ENCODE results near the gene MN1.

Gene MN1

DNA sequence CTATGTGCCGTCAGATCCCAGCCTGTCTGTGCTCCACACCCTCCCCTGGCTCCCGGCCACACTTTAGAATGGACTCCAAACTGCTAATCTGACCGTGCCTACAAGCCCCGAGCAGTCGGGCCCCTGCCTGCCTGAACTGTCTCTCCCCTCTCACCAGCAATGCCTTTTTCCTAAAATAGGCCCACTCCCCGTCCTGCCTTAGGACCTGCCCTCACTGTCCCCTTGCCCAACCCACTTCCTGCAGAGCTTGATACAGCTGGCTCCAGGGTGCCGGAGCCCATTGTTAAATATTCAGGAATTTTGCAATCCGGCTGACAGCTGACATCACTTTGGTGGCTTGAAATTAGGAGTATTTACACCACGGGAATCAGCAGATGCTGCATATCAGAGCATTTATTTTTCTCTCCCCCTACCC is 21.4 kb downstream of the MN1 start:
- DNase-seq, result no peak

DNA sequence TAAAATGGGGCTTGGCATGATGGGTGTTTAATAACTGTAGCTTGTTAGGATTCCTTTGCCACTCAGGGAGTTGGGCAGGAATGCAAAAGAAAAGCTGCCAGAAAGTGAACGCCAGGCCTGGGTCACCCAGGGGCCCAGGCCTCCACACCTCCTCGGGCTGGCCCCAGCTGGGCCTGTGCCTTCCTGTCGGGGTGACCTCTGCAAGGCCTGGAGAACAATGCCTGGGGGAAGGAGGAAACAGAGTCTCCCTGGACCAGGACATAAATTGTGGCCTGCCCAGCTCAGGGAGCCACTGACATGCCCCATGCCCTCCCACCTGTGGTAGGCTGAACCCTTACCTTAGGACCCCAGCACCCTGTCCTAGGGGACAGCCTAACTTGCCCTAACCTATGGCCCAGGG is 21.9 kb downstream of the MN1 start:
- no peak for DNase-seq

GRCh38 chr22:27778294-27779090 is 23.1 kb downstream of the MN1 start:
- peak in 1 of 2 donors; percentile 15 for DNase-seq

DNA sequence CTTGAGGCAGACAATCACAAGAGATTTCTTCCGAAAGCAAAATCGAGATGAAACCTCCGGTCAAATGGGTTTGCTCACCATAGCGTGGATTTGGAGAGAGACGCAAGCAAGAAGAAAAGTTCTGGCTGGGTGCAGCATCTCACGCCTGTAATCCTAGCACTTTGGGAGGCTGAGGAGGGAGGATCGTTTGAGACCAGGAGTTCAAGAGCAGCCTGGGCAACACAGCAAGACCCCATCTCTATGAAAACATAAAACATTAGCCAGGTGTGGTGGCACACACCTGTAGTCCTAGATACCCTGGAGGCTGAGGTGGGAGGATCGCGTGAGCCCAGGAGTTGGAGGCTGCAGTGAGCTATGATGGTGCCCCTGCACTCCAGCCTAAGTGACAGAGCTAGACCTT is 24.4 kb downstream of the MN1 start:
- DNase-seq, result no peak

- DNase-seq, result no peak
Measured at GRCh38 chr22:27776650-27776958, 25.0 kb downstream of the MN1 start.

DNA sequence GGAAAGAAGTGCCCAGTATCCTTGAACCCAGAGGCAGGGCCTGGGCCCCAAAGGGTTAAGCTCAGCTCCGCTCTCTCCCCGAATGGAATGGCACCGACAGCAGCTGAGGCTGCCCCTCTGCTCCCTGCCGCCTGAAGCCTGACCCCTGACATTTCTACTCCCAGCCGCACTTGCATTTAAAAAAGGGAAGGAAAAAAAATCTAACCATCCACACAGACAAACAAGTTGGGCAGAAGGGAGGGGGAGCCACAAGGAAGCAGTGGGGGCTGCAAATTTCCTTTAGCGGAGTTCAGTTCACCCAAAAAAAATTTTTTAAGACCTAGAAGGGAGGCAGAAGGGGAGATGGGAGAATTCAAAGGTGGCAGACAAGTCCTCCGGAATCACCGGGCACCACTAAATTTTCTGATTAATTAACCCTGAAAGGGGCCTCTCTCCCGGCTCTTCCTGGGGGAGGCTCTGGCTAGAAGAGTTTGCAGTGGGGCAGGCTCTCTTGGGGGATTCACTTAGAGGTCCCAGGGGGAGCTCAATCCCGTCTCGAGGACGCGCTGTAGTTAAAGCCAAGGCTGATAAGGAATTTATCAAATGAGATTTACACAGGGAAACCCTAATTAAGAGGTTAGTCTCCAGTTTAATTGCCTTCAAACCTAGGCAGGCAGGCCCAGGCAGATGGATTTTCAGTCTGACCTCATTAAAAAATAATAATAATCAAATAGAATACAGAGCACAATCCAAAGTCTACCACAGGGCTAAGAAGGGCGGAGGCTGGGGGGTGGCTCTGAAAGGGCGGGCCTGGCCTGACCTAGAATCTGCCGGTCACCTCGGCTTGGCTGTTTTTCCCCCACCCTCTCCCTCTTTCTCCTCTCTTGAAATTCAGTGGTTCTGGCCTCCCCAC is 25.6 kb downstream of the MN1 start:
- no peak for DNase-seq

DNA sequence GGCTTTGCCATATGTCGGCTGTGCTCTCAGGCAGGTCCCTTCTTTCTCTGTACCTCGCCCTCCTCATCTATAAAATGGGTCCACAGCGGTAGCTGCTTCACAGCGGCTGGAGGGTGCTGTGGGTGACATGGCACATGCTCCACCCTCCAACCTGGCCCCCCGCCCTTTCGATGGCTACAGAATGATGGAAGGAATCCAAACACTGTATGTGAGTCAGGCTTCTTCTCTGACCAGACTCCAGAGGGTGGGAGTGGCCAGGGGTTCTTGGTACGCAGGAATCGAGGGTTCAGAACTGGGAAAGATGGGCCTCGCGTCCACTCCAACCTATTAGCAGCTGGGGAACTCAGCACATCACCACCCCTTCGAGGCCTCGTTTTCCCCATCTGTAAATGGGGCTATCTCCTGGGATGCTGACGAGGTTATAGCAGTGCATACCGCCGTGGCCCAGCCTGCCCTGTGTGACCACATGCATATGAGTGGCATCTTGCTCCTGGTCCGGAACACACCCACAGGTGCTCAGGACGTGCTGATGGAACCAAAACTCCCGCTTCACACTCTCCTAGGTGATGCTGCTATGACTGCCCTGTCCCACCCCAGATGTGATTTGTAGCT is 26.4 kb downstream of the MN1 start:
- no peak for DNase-seq

- no peak for DNase-seq
Measured at GRCh38 chr22:27774200-27774599, 27.4 kb downstream of the MN1 start.

GRCh38 chr22:27772984-27773498 is 28.5 kb downstream of the MN1 start:
- no peak for DNase-seq

GRCh38 chr22:27772081-27772983 is 29.2 kb downstream of the MN1 start:
- no peak for DNase-seq

GRCh38 chr22:27771637-27772036 is 29.9 kb downstream of the MN1 start:
- no peak for DNase-seq

DNA sequence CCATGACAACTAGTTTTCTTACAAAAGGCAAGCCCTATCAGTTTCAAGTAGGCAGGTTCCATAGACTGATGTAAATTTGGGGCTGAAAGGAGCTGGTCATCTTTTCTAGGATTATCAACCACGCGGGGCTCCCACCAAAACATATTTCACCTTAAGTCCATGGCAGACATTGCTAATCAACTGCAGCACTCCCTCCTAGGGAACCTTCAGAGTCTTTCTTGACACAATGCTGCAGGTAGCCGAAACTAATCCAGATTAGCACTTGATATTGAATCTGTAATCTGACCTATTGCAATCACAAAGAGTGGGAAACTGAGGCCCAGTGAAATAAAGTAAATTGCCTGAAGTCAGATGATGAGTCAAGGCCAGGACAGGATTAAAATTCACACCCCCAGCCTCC is 32.5 kb downstream of the MN1 start:
- DNase-seq, result no peak

GRCh38 chr22:27768027-27768653 is 33.4 kb downstream of the MN1 start:
- no peak for DNase-seq

GRCh38 chr22:27766679-27767078 is 34.9 kb downstream of the MN1 start:
- no peak for DNase-seq

- DNase-seq, result no peak
Measured at GRCh38 chr22:27765706-27766291, 35.8 kb downstream of the MN1 start.

- DNase-seq, result no peak
Measured at GRCh38 chr22:27764722-27765236, 36.8 kb downstream of the MN1 start.

GRCh38 chr22:27761665-27762064 is 39.9 kb downstream of the MN1 start:
- no peak for DNase-seq

GRCh38 chr22:27761000-27761399 is 40.6 kb downstream of the MN1 start:
- DNase-seq, result peak in 1 of 2 donors; percentile 34

GRCh38 chr22:27760474-27760873 is 41.1 kb downstream of the MN1 start:
- DNase-seq, result no peak

GRCh38 chr22:27757928-27758525 is 43.5 kb downstream of the MN1 start:
- DNase-seq, result no peak

GRCh38 chr22:27756212-27756660 is 45.3 kb downstream of the MN1 start:
- DNase-seq, result no peak
